ENCODE data around the gene NUP214.
"Not testable (repeated sequence)": the region's sequence is repeated elsewhere in the genome, so short reads cannot be mapped to it uniquely, and the experiment has no call there.

NUP214 gene

GRCh38 chr9:131186622-131187021 lies 61.2 kb downstream of the NUP214 start:
- no peak for TF ChIP-seq CTCF (conservative IDR thresholded peaks at IDR 0.05; ENCODE audit: low read length)
- DNase-seq (ENCODE audit: low read depth), result no peak
- no peak overlapping the region for H3K4me3 ChIP-seq (ENCODE audit: low read length)

GRCh38 chr9:131187957-131188356 lies 62.6 kb downstream of the NUP214 start:
- no peak overlapping the region for H3K4me3 ChIP-seq (ENCODE audit: low read length)
- TF ChIP-seq CTCF (conservative IDR thresholded peaks at IDR 0.05; ENCODE audit: low read length), result no peak
- DNase-seq (ENCODE audit: low read depth), result no peak

GRCh38 chr9:131188976-131189375 lies 63.6 kb downstream of the NUP214 start:
- H3K4me3 ChIP-seq (ENCODE audit: low read length), result no peak overlapping the region
- TF ChIP-seq CTCF (conservative IDR thresholded peaks at IDR 0.05; ENCODE audit: low read length), result no peak
- DNase-seq (ENCODE audit: low read depth), result no peak

- DNase-seq (ENCODE audit: low read depth), result no peak
- no peak overlapping the region for H3K4me3 ChIP-seq (ENCODE audit: low read length)
- no peak for TF ChIP-seq CTCF (conservative IDR thresholded peaks at IDR 0.05; ENCODE audit: low read length)
Observed at GRCh38 chr9:131190191-131190590, 64.8 kb downstream of the NUP214 start.

GRCh38 chr9:131191032-131191431 lies 65.6 kb downstream of the NUP214 start:
- not testable (repeated sequence) for DNase-seq (ENCODE audit: low read depth); H3K4me3 ChIP-seq (ENCODE audit: low read length)

GRCh38 chr9:131191857-131192256 lies 66.5 kb downstream of the NUP214 start:
- no peak for DNase-seq (ENCODE audit: low read depth)
- no peak overlapping the region for H3K4me3 ChIP-seq (ENCODE audit: low read length)
- no peak for TF ChIP-seq CTCF (conservative IDR thresholded peaks at IDR 0.05; ENCODE audit: low read length)

- no peak for TF ChIP-seq CTCF (conservative IDR thresholded peaks at IDR 0.05; ENCODE audit: low read length)
- no peak for DNase-seq (ENCODE audit: low read depth)
Observed at GRCh38 chr9:131193051-131193450, 67.7 kb downstream of the NUP214 start.

GRCh38 chr9:131194762-131195161 lies 69.4 kb downstream of the NUP214 start:
- TF ChIP-seq CTCF (conservative IDR thresholded peaks at IDR 0.05; ENCODE audit: low read length), result no peak
- H3K4me3 ChIP-seq (ENCODE audit: low read length), result no peak overlapping the region
- no peak for DNase-seq (ENCODE audit: low read depth)

More at GRCh38 chr9:131193051-131193450, 67.7 kb downstream of the NUP214 start:
- no peak overlapping the region for H3K4me3 ChIP-seq (ENCODE audit: low read length)

All from AG10803 (cell line).